ENCODE data around the gene PIGU.

DNA sequence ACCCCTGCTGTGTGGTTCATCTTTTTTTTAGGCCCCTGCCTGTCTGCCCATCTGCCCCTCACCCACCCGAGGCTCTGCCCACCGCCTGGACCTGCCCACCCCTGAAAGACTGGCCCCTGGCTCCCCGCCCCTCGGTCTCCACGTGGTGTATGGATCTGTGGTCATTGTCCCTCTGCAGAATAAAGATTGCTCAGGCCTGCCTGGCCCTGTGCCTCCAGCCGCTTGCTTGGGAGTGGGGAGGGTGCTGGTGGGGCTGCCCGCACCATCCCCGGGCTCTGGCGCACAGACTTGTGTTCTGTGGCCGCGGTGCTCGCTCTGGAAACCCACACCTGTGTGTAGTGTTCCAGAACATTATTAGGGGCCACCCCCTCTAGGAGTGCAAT lies 116.8 kb downstream of the PIGU start:
- no peak for TF ChIP-seq EZH2 (IDR thresholded peaks at IDR 0.05; ENCODE audit: low read length, missing control alignments)
- no peak for TF ChIP-seq CTCF (conservative IDR thresholded peaks at IDR 0.05 in 1 of 2, IDR thresholded peaks at IDR 0.05 in 1 of 2; ENCODE audit: low read depth in 1 of 2, low read length in 2 of 2)
